Right lobe of liver (tissue), 6 donors: ENCODE measurements around the gene PDSS1. TPM values are rescaled to one million over a fixed set of nuclear protein-coding genes. Genes with fewer than 3 reads are reported as not detected.

Source experiments
- ATAC-seq, 4 donors: fragments of 200-7000 bp; cut with Tn5 transposase; one replicate each; pipeline ENCODE4 v1.9.1; 2020; ENCODE audit warnings: mild to moderate bottlenecking in 4 of 4, moderate library complexity in 4 of 4
- DNase-seq, 3 donors: peaks; one replicate each; pipeline ENCODE4 v3.0.0-alpha.2; 2020
- H3K27ac ChIP-seq, 3 donors: fragments of 200-600 bp; one replicate each; pipeline ENCODE4 v1.8.0; 2022
- H3K27me3 ChIP-seq, 2 donors: fragments of 200-600 bp; one replicate each; pipeline ENCODE4 v1.8.0; 2022
- H3K36me3 ChIP-seq, 4 donors: fragments of 200-600 bp; sonication (generic) in 1 of 4; one replicate each; pipeline versions ENCODE4 v1.5.1 to v1.8.0; 2017 to 2022; ENCODE audit warnings: control low read depth in 1 of 4
- H3K4me1 ChIP-seq, 4 donors: fragments of 200-600 bp; sonication (generic) in 1 of 4; one replicate each; pipeline versions ENCODE4 v1.5.1 to v1.8.0; 2017 to 2022; ENCODE audit warnings: control low read depth in 1 of 4
- H3K4me3 ChIP-seq, 3 donors: fragments of 200-600 bp; one replicate each; pipeline ENCODE4 v1.8.0; 2022
- H3K9me3 ChIP-seq, 4 donors: fragments of 200-600 bp; sonication (generic) in 1 of 4; one replicate each; pipeline versions ENCODE4 v1.5.1 to v1.8.0; 2017 to 2022; ENCODE audit warnings: control low read depth in 1 of 4
- POLR2A ChIP-seq: fragments of 450-650 bp; IDR thresholded peaks from one replicate; pipeline ENCODE4 v1.6.1; 2017; ENCODE audit warnings: antibody characterized with exemption, mild to moderate bottlenecking
- WGBS: methylation state at CpG from one replicate; pipeline ENCODE4 v1.1.6; 2018; ENCODE audit warnings: low coverage, low lambda C conversion rate; ENCODE audit not compliant: insufficient coverage; ENCODE audit errors: missing lambda C conversion rate; 5-methylcytosine and 5-hydroxymethylcytosine counted together
- intact Hi-C, 2 donors: fragments of 100-400 bp; cut with DNase I; formaldehyde crosslinking; loops; one replicate each; pipeline versions ENCODE4 v1.11.2 to v1.14.1; 2022
- total RNA-seq, 6 experiments: library from RNA; depleted of rRNA in 2 of 6; stranded (reverse); fragments of >200 nt in 2 of 6; fragmentation: NEBNext Ultra II Directional in 3 of 6; extraction: Animal tissue kit (Norgen Biotek cat#: 25700) in 3 of 6; gene quantifications; one replicate each; pipeline versions ENCODE4 v1.1.0 to v1.2.4, GENCODE V29; 2016 to 2023
- TF ChIP-seq, protein P1 (sequence below), 4 donors: fragments of 200-600 bp in 3 of 4; fragments of 450-650 bp in 1 of 4; IDR thresholded peaks; one replicate each; pipeline versions ENCODE4 v1.5.1 to v1.8.0; 2016 to 2022; ENCODE audit warnings: antibody characterized with exemption in 4 of 4, mild to moderate bottlenecking in 2 of 4
- donor health status: DM: no; HTN: yes; CAD: no.
- donor health status: DM: no; HTN: no; CAD: no.
- donor health status: DM: no; HTN: no; CAD: no.
- donor health status: DM: no; HTN: yes; CAD: no.
- donor health status: DM: no; HTN: yes; CAD: no.

The PDSS1 gene
- total RNA-seq, 6 experiments from 2014 or later = 2.3 to 15.9 (median 4.1) TPM

DNA sequence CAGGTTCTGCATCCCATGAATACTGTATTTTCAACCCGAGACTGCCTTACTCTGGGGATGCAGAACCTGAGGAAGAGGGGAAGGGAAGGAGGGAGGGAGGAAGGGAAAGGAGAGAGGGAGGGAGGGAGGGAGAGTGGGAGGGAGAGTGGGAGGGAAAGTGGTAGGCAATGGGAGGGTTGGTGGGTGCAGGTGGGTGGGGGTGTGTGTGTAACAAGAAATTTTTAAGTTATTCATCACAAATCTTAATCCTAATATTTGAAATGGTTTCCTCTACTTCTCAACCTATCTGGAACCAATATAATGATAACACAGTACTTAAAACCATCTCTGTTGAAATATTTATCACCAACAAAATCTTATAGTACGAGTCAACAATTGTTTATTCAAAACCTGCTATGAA lies 68.0 kb downstream of the PDSS1 start:
- no peak overlapping the region for H3K4me3 ChIP-seq
- H3K36me3 ChIP-seq = peaks cover 0 to 3% (median 0%) of the 10 kb centered on the region in 4 donors
- ATAC-seq (no peak), DNase-seq (no peak)
- H3K27ac ChIP-seq = no peak overlapping the region
- no peaks in the 10 kb centered on the region for H3K9me3 ChIP-seq
- WGBS = 92% methylated on average over 2 of the region's 2 CpGs
- intact Hi-C loops = no loop called here
- H3K4me1 ChIP-seq = no peaks in the 10 kb centered on the region
- H3K27me3 ChIP-seq = no peaks in the 10 kb centered on the region
- TF ChIP-seq, protein P1, sequence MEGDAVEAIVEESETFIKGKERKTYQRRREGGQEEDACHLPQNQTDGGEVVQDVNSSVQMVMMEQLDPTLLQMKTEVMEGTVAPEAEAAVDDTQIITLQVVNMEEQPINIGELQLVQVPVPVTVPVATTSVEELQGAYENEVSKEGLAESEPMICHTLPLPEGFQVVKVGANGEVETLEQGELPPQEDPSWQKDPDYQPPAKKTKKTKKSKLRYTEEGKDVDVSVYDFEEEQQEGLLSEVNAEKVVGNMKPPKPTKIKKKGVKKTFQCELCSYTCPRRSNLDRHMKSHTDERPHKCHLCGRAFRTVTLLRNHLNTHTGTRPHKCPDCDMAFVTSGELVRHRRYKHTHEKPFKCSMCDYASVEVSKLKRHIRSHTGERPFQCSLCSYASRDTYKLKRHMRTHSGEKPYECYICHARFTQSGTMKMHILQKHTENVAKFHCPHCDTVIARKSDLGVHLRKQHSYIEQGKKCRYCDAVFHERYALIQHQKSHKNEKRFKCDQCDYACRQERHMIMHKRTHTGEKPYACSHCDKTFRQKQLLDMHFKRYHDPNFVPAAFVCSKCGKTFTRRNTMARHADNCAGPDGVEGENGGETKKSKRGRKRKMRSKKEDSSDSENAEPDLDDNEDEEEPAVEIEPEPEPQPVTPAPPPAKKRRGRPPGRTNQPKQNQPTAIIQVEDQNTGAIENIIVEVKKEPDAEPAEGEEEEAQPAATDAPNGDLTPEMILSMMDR (IDR thresholded peaks at IDR 0.05) = no peak
- no peak for TF ChIP-seq POLR2A

DNA sequence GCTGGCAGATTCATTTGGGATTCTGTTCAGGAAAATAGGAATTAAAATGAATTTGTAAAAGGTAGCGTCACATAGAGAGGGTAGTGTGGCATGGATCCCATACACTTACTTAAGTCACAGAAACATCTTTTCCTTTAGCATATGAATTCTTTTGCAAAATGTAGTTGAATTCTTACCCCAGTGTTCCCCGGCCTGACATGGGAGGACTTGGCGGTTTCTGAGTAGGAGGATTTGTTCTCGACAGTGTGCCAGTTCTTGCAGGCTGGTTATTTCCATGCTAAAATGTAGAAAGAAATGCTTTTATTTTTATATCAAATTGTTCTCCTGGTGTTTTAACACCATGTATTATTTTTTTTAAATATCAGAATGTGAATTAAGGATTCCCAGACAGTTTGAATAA lies 72.6 kb downstream of the PDSS1 start:
- H3K4me1 ChIP-seq = no peaks in the 10 kb centered on the region
- WGBS = 95% methylated on average over 4 of the region's 4 CpGs
- ATAC-seq (no peak), DNase-seq (no peak)
- H3K27ac ChIP-seq = no peak overlapping the region
- no peak overlapping the region for H3K4me3 ChIP-seq
- peaks cover 0 to 3% (median 0%) of the 10 kb centered on the region in 4 donors for H3K36me3 ChIP-seq
- H3K27me3 ChIP-seq = no peaks in the 10 kb centered on the region
- intact Hi-C loops = no loop called here
- no peak for TF ChIP-seq POLR2A
- TF ChIP-seq, protein P1 (IDR thresholded peaks at IDR 0.05) = no peak
- no peaks in the 10 kb centered on the region for H3K9me3 ChIP-seq

DNA sequence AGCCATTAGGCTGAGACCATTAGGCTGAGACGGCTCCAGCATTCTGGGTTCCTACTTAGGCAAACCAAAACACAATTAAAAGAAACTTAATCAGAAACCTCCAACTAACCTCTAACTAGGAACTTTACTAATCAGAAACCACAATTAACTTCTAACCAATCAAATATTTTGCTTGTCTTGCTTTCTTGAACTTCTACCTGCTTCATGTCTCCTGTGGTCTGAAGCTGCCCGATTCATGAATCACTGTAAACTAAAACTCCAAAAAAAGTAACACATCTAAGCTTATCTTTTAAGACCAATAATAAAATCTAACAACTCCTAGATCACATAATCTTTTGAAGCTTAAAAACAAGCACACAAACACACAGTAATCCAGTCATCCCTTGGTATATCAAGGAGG lies 76.1 kb downstream of the PDSS1 start:
- Histone ChIP-seq H3K4me1 (no peaks in the 10 kb centered on the region), H3K36me3 (no peaks in the 10 kb centered on the region), H3K4me3 (no peak overlapping the region), H3K27me3 (no peaks in the 10 kb centered on the region), H3K27ac (no peak overlapping the region), H3K9me3 (no peaks in the 10 kb centered on the region)
- no peak for DNase-seq
- WGBS = 100% methylated on average over 2 of the region's 2 CpGs
- no peak for ATAC-seq
- TF ChIP-seq, protein P1 (IDR thresholded peaks at IDR 0.05) = no peak
- no peak for TF ChIP-seq POLR2A
- intact Hi-C loops = no loop called here

DNA sequence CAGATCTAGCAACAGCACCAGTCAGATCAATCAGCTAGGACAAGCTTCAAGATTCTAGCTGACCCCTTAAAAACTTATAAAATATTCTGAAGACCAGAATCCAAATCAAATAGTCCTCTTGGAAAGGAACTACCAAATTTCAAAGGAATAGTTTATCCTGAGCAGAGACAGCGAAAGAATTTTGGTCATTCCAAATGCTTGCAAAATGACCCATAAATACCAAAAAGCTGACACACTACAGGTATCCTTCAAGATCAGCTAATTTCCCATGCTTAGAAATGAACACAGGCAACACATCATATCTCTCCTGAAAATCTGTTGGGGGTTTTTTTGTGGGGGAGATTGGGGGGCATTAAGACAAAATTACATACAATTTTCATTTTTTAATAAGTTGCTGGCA lies 78.8 kb downstream of the PDSS1 start:
- Histone ChIP-seq H3K4me1 (no peaks in the 10 kb centered on the region), H3K4me3 (no peak overlapping the region), H3K36me3 (no peaks in the 10 kb centered on the region), H3K27ac (no peak overlapping the region), H3K9me3 (no peaks in the 10 kb centered on the region), H3K27me3 (no peaks in the 10 kb centered on the region)
- ATAC-seq (no peak), DNase-seq (no peak)
- no peak for TF ChIP-seq POLR2A
- TF ChIP-seq, protein P1 (IDR thresholded peaks at IDR 0.05) = no peak
- WGBS = 78% methylated on average over 1 of the region's 1 CpG
- intact Hi-C loops = no loop called here

DNA sequence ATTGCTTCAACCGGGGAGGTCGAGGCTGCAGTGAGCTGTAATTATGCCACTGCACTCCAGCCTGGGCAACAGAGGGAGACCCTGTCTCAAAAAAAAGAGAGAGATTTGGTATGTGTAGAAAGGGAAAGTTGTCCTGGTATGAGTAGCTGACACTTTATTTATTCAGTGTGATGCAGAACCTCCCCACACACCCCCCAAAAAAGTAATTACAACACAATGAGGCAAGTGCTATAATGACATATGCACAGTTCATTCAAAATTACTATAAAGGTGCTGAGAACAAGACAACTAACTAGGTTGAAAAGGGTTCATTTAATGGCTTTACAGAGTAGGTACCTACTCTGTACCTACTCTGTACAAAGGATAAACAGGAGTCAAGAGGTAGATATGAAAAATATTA lies 80.2 kb downstream of the PDSS1 start:
- WGBS = 100% methylated on average over 2 of the region's 2 CpGs
- no peaks in the 10 kb centered on the region for H3K27me3 ChIP-seq
- no peak overlapping the region for H3K27ac ChIP-seq
- H3K4me3 ChIP-seq = no peak overlapping the region
- TF ChIP-seq, protein P1 (IDR thresholded peaks at IDR 0.05) = no peak
- no peak for TF ChIP-seq POLR2A
- intact Hi-C loops = no loop called here
- no peak for DNase-seq
- no peaks in the 10 kb centered on the region for H3K4me1 ChIP-seq
- no peaks in the 10 kb centered on the region for H3K9me3 ChIP-seq
- no peak for ATAC-seq
- H3K36me3 ChIP-seq = no peaks in the 10 kb centered on the region
